GM19023 (cell line): ENCODE measurements around the gene LIMS4.
"Not testable (repeated sequence)": the region's sequence is repeated elsewhere in the genome, so short reads cannot be mapped to it uniquely, and the experiment has no call there.

Experiments
- ATAC-seq: cut with Tn5 transposase; IDR thresholded peaks from one replicate; pipeline ENCODE4 v1.9.1; 2021; ENCODE audit warnings: mild to moderate bottlenecking, moderate library complexity; ENCODE audit not compliant: unreplicated experiment

Gene LIMS4, protein sequence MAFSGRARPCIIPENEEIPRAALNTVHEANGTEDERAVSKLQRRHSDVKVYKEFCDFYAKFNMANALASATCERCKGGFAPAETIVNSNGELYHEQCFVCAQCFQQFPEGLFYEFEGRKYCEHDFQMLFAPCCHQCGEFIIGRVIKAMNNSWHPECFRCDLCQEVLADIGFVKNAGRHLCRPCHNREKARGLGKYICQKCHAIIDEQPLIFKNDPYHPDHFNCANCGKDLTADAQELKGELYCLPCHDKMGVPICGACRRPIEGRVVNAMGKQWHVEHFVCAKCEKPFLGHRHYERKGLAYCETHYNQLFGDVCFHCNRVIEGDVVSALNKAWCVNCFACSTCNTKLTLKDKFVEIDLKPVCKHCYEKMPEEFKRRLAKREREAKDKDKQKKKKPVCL

DNA sequence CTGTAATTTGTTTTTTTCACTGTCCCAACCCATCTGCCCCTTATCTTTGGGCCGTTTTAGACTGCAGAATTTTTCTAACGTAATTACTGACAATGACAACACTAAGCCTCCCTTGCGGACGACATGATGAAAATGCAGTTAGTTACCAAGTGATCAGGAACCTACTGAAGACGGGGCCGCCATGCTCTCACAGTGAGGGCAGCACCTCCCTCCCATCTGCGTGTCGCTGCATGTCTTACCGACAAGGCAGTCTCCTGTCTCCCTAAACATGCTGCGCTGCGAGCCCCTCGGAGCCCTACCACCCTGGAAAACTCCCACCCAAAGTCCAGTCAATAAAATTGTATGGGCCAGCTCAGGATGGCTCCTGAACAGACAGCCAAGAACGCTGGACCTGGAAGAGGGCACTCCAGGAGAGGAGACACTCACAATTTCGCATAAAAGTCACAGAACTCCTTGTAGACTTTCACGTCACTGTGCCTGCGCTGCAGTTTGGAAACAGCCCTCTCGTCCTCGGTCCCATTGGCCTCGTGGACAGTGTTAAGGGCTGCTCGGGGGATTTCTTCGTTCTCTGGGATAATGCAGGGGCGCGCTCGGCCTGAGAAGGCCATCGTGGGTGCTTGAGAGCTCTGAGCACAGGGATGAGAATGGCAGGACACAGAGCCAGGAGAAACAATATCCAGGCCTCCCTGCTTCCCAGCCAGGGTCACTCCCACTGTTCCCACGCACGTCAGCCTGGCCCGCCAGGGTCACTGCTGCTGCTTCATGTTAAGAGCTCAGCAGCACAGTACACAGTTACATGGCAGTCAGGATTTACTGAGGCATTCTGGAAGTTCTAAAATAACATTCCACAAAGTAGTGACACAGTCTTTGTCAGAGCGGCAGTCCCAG lies at the start of gene LIMS4:
Gene LIMS4 (minus strand): TSS at position 646 of the 888 bp plus-strand sequence. CDS start 38 bp downstream, at position 608.
- not testable (repeated sequence) for ATAC-seq

DNA sequence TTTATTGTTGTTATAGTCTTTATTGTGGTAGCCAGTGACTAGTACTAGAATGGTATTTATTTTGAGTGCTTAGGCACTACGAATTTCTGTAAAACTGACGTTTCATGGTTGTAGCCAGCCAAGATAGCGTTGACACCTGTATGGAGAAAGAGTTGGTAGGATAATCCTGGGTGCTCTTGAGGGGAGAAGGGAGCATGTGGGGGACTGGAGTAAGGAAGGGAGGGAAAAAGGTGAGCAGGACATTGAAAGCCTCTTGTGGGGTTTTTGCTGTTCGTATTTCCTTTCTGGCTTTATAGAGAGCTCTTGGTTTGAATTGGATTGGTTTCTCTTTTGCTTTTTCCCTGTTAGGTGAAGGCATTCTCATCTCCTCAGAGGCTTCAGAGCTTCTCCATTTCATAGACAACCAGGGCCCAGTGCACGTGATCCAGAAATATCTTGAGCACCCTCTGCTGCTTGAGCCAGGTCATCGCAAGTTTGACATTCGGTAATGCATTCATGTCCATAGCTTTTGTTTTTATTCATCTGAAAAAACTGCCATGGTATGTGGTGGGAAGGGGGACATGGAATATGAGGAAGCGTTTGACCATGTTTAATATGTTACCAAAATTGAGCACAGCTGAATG lies 27.2 kb upstream of the LIMS4 start:
- ATAC-seq, result peak; percentile 72

DNA sequence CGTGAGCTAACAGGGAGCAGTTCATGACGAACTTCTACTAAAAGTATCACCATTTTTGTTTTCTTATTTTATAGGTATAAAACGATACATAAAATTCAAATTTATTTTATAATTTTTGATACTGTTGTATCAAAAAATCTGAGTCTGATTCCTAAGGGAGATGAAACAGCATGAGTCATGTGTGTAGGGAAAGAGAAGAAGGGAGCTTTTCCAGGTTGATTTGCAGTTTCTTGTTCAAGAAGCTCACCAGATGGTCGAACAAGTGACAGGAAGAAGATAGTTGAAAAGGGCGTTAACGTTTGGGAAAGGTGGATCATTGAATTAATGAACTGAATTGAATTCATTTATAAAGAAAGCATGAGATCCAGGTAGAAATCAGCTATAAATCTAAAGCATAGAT lies 23.4 kb upstream of the LIMS4 start:
- not testable (repeated sequence) for ATAC-seq

DNA sequence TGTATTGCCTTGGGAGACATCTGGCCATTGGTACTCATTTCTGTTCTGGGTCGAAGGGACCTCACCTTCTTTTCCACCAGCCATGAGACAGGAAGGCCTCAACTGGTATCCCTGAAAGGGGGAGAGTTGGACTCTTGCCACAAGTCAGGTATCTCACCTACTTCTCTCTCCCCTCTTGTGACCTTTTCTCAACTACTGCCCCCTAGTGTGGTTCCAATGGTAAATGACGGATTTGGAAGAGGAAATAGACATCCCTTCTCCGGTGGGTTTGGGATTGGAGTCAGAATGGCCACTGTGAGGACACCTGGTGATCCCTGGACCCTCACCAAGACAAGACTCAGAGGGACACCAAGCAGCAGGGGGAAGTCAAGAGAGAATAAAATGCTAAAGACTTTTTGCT lies 21.9 kb upstream of the LIMS4 start:
- ATAC-seq, result not testable (repeated sequence)

DNA sequence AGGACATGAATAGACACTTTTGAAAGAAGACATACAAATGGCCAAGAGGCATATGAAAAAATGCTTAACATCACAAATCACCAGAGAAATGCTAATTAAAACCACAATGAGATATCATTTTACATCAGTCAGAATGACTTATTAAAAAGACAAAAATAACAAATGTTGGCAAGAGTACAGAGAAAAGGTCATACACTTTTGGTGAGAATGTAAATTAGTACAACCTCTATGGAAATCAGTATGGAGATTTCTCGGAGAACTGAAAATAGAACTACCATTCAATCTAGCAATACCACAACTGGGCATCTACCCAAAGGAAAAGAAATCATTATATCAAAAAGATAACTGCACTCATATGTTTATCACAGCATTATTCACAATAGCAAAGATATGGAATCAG lies 16.4 kb upstream of the LIMS4 start:
- ATAC-seq, result not testable (repeated sequence)

DNA sequence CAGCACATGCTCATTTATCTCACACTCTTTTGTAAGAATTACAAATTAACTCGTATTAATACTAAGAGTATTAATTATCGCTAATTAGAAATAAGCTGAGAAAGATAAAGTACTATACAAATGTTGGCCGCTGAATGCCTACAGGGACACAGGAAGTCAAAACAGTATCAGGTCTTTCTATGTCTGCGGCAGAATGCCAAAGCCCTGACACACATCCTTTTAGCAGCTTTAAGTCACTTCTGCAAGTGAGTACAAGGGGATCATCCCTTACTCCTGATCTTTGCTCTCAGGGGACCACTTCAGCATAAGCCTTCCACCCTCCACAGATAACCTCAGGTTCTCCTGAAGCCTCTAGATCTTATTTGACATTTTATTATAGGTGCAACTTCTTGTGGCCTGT lies 10.1 kb upstream of the LIMS4 start:
- ATAC-seq, result not testable (repeated sequence)

DNA sequence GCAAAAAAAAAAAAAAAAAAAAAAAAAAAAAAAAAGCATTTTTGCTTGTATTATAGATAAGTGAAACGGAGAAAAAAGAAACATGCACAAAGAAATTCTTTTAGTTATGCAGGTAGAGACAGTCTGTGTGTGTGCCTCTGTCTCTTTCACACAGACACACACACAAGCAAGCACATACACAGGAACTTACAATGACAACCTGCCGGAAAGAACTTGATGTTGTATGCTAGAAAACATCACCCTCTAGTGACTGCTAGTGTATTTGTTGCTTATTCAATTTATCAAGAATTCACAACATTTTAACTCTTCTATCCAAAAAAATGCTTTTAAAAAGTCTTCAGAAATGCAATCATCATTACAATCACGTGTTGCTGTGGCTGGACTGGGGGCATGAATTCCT lies 8.6 kb upstream of the LIMS4 start:
- ATAC-seq, result not testable (repeated sequence)

DNA sequence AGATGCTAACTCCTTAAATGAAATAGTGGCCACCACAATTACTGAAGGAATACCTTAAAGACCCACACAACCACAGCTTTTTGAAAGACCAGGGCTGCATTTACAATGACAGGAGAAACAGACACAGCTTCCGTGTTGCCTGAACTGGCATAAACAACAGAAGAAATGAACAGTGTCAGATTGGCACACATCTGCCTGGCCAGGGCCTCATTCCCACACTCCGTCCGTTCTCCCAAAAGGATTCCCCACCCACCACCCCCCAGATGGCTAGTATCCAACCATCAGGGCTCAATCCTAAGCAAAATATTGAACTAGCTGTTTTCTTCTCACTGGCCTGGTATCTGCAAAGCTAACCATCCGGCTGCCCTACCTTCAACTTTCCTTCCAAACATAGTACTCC lies 7.5 kb upstream of the LIMS4 start:
- not testable (repeated sequence) for ATAC-seq

DNA sequence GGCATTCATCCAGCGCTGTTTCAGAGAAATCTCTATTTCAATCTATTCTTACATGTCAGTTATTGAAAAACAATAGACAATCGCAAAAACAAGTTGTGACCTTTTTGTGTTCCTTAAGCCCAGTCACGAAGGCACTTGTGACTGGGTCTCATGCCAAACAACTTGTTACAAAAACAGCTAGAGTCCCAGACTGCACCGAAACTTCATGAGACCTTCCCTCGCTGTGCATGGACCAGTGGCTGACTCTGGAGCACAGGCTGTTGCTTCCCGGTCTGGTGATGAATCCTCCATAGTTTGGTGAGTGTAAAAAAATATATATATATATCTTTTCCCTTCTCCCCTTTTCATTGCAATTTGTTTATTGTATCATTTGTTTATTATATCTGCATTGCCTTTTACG lies 4.8 kb upstream of the LIMS4 start:
- not testable (repeated sequence) for ATAC-seq

DNA sequence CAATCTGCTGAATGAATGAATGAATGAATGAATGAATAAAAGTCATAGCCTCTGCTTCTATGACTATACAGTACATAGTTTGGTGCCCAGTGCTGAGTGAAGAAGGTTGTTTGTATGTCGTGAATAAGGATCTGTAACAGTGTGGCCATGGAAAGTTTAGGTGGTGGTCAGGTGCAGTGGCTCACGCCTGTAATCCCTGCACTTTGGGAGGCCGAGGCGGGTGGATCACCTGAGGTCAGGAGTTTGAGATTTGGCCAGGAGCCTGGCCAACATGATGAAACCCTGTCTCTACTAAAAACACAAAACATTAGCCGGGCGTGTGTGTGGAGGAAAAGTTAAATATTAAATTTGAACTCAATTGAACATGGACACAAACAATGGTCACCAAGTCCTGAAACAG lies 4.3 kb upstream of the LIMS4 start:
- not testable (repeated sequence) for ATAC-seq

DNA sequence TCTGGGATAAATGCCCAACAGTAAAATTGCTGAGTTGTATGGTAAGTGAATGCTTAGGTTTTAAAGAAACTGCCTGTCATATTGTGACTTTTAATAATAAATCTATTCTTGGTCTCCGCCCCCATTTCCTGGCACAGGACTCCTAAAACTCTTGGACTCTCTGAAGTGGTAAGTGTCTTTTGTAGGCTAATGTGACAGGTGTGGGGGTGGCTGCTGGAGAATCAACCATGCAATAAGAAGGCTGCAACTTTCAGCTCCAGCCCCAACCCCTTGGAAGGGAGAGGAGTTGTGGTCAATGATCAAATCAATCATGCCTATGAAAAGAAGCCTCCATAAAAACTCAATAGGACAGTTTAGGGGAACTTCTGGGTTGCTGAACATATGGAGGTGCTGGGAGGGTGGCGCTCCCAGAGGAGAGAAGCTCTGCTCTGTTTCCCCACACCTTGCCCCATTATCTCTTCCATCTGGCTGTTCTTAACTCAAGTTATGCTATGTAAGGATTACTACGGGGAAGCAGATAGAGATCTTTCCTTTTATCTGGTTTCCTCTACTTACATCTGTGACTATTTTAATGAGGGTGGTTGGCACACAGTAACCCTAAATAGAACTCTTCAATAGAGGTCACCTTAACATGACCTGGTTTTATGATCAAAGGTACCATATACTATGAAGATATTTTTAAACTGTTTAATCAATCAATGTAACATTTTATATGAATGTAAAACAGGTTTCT lies 3.2 kb upstream of the LIMS4 start:
- ATAC-seq, result not testable (repeated sequence)

DNA sequence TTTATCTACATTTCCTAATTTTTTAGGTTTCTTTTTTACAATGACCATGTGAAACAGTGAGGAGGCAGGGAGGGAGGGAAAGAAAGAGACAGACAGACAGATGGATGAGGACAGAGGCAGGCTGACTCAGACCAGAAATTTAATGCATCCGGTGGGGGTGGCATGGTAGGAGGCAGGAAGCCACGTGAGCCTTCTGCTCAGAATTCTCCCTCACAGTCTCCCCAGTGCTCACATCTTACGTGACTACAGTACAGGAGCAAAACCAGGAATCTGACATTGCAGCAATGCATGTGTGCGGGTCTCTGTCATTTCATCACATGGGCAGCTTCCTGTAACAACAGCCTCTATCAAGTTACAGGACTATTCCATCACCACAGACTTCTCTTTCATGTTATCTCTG lies 2.3 kb upstream of the LIMS4 start:
- peak; percentile 99 for ATAC-seq

DNA sequence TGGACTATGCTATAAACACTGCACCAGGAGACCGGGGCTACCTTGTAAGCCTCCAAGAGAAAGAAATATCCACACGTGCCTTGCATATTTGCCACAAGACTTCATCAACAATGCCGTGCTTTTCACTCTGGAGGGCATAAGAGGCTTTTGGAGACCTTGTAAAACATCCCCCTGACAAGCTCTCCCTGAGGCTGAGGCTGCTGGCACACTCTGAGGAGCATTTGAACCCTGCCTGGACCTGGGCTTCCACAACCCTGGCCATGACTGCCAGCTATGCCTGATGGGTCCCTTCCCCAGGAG lies 393 bp upstream of the LIMS4 start:
- not testable (repeated sequence) for ATAC-seq

DNA sequence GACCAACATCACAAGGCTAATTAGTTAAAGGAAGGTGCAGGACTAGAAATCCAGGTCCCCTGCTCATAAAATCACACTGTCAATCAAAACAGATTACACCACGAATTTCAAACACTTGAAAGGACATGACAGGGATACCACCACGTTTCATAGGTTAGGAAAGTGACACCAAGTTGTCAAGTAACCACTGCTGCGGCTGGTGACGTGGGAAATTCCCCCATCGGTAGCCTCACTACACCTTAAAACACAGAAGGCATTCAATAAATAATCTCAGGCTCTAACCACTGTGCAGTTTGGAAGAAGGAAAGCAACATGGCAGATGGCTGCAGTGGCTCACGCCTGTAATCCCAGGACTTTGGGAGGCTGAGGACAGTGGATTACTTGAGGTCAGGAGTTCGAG lies 3.7 kb downstream of the LIMS4 start:
- not testable (repeated sequence) for ATAC-seq

DNA sequence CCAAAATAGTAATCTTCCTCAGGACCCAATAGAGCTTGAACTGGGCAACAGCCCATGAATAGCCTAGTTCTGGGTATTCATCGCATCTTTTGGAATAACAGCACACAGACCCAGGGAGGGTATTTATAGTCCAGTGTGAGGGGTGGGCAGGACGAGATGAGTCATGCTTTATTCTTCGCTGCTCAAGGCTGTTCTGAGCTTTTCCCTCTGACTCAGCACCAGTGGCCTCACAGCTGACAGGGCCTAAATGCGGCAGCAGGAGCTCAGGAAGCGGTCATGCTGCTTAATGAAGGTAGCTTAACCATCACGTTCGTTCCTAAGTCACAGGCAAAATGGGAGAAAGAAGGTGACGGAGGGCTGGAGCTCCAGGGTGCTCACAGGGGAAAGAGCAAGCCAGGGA lies 7.3 kb downstream of the LIMS4 start:
- ATAC-seq, result peak; percentile 94

DNA sequence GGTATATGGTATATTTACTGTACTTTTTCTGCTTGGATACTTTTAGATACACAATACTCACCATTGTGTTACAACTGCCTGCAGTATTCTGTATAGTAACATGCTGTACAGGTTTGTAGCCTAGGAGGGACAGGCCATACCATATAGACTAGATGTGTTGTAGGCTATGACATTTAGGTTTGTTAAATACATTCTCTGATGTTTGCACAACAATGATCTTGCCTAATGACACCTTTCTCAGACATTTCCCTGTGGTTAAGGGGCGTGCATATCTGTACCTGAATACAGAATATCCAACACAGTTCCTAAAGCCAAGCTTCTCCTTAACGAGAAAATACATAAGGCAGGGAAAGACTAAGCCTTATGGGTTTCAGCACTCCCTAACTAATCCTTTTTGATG lies 10.2 kb downstream of the LIMS4 start:
- not testable (repeated sequence) for ATAC-seq

DNA sequence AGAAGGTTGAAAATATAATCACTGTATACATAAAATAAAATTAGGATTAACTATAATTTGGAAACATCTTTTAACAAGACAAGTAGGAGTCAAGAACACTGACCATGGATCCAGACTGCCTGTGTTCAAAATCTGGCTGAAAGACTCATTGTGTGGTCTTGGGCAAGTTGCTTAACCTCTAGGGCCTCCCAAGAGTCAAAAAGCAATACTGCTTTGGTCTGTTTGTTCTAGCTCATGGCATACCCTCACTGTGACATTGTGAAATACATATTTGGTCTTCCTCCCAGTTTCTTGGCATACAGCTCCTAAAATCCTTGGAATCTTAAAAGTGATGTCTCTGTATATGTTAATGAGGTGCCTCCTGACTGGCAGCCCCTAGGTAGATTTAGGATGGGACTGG lies 12.3 kb downstream of the LIMS4 start:
- ATAC-seq, result not testable (repeated sequence)

DNA sequence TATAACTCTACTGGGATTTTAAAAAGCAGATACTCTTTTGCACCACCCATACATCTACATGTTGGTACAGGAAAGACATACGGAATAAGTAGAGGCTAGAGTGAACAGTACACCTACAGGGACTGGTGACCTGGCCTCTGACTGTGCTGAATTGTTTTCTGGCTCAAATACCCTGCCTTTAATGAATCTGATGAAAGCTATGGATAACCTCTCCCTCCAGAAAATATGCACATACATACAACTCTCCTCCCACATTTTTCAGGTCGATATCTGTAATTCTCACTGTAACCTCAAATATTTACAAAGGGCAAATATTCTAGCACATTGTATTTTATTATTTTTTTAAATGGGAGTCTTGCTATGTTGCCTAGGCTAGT lies 15.4 kb downstream of the LIMS4 start:
- not testable (repeated sequence) for ATAC-seq

DNA sequence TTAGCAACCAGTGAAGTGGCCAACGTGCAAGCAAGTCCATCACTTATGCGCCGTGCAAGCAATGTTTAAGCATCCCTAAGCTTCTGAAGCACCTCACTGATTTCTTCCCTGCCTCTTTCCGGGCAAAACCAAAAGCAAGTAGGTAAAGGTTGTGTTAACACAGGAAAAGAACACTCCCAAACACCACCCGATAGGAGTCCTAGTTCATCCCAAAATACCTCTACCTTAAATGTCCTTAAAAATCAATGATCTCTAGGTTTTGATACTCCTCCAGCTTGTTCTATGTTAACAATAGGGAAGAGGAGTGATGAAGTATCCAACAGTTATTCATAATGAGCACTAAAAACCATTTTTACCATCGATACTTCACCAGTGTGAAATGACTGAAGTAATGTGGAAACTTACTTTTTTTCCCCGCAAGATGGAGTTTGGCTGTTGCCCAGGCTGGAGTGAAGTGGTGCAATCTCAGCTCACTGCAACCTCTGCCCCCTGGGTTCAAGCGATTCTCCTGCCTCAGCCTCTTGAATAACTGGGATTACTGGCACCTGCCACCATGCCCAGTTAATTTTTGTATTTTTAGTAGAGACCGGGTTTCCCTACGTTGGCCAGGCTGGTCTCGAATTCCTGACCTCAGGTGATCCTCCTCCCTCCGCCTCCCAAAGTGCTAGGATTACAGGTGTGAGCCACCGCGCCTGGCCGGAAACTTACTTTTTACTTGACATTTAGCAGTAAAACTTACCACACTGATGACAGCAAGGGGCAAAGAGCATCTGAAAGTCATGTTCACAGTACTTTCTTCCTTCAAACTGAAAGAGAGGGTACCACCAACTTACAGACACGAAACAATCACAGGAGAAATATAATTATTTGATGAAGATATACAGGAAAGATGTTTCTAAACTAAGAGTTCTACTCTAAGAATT lies 16.1 kb downstream of the LIMS4 start:
- not testable (repeated sequence) for ATAC-seq
